GM19099 (cell line): ENCODE measurements around the gene MARCHF9.

Experiments
- POLR2A ChIP-seq: IDR thresholded peaks from 3 replicates; pipeline ENCODE4 v1.6.1; 2011; ENCODE audit warnings: low read depth; ENCODE audit not compliant: insufficient read length; ENCODE audit errors: extremely low read depth

MARCHF9 gene

DNA sequence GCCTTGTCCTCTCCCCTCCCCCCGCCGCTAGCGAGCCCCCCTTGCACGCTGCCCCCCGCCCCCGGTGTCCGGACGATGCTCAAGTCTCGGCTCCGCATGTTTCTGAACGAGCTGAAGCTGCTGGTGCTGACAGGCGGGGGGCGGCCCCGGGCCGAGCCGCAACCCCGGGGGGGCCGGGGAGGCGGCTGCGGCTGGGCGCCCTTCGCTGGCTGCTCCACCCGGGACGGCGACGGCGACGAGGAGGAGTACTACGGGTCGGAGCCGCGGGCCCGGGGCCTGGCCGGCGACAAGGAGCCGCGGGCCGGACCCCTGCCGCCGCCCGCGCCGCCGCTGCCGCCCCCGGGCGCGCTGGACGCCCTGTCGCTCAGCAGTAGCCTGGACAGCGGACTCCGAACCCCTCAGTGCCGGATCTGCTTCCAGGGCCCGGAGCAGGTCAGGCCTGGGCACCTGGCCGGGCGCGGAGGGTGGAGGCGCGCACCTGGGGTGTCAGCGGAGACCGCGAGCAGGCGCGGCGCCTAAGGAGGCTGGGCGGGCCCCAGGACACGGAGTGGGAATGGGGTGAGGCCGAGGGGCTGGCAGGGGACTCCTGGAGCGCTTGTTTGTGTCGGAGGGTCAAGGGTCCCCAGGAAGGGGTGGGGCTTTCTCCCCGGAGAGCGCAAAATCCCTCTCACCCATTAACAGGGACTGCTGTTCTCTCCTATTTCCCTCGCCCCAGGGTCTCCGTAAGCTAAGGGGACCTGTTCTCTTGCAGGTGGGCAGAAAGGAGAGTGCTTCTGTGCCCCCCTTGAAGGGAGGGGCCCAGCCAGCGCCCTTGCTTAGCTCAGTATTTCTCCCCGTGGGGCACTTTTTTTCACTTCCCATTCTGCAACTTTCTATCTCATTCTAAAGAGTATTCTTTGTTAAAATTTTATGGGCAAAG, 810 bp downstream of the MARCHF9 start:
- no peak for TF ChIP-seq POLR2A

GRCh38 chr12:57756406-57757341, 1.8 kb downstream of the MARCHF9 start:
- no peak for TF ChIP-seq POLR2A

DNA sequence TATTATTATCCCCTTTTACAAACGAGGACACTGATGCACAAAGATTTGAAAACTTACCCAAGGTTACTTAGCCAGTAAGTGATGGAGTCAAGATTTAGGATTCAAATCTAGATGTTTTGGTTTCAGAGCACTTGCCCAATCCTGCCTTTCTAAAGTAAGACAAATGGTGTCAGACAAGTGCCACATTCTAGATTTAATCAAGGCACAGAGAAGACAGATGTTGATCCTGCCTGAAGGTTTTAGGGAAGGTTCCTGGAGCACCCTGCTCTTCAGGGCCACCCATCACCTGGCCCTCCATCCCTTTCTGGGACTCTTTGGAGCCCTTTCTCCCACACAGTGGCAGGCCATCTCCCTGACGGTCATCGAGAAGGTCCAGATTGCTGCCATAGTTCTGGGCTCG, 2.9 kb downstream of the MARCHF9 start:
- TF ChIP-seq POLR2A, result no peak

- TF ChIP-seq POLR2A, result no peak
These were observed 3.9 kb downstream of the MARCHF9 start for GRCh38 chr12:57758552-57759359.

- TF ChIP-seq POLR2A, result no peak
These were observed 4.6 kb downstream of the MARCHF9 start for GRCh38 chr12:57759360-57759980.

- no peak for TF ChIP-seq POLR2A
These were observed 5.6 kb downstream of the MARCHF9 start for GRCh38 chr12:57760347-57760982.

DNA sequence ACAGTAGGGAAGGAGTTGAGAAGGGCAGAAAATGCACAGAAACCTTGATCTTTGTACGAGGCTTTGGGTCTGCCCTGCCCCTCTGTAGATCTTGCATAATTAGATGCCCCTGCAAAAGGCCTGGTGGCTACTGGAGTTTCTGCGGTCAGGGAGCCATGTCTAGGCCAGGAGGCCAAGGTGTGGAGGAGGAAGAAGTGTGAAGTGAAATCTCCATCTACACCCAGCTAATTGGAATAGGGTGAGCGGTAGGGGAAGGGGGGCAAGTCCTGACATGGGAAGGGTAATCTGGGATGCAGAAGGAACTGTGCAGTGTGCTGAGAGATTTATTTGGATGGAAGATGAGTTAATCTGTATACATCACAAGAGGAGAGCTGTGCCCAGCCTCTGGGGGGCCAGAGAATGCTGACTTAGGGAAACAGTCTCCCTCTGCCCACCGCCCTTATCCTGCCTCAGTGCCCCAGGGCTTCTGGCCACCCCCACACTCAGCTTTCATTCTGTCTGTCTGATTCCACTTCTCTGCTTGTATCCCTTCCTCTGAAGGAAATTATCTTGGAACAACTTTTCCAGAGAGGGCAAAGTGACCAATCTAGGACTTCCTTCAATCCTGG, 6.6 kb downstream of the MARCHF9 start:
- no peak for TF ChIP-seq POLR2A

DNA sequence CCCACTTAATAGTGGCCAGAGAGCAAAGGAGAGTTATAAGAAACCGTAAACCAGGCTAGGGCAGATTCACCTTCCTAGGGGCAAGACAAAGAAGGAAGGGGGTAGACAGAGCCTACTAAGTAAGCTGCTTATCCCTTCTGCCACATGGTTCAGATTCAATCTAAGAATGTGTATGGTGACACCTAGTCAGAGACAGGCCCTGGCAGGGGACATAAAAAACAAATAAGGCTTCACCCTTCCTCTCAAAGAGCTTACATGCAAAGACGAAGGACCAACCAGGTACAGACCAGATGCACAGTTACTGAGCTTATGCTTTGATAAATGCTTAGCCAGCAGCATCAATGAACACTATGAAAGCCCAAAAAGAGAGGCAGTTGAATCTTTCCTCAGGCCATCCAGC, 7.6 kb downstream of the MARCHF9 start:
- TF ChIP-seq POLR2A, result no peak

- TF ChIP-seq POLR2A, result no peak
These were observed 9.2 kb downstream of the MARCHF9 start for GRCh38 chr12:57763881-57764661.

DNA sequence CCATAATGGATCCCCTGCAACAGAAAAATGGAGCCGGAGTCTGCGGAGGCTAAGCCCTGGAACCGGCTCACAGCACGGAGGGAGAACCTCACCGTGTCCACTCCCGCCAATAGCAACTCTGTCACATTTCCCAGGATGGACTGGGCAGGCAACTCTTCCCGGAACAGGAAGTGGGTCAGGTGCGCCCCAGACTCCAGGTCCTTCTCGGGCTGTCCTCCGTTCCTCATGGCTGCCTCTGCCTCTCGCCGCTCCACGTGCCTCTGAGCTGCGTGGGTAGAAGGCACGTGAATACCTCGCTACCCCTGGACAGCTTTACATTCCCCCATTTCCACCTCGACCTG, 9.7 kb downstream of the MARCHF9 start:
- no peak for TF ChIP-seq POLR2A

DNA sequence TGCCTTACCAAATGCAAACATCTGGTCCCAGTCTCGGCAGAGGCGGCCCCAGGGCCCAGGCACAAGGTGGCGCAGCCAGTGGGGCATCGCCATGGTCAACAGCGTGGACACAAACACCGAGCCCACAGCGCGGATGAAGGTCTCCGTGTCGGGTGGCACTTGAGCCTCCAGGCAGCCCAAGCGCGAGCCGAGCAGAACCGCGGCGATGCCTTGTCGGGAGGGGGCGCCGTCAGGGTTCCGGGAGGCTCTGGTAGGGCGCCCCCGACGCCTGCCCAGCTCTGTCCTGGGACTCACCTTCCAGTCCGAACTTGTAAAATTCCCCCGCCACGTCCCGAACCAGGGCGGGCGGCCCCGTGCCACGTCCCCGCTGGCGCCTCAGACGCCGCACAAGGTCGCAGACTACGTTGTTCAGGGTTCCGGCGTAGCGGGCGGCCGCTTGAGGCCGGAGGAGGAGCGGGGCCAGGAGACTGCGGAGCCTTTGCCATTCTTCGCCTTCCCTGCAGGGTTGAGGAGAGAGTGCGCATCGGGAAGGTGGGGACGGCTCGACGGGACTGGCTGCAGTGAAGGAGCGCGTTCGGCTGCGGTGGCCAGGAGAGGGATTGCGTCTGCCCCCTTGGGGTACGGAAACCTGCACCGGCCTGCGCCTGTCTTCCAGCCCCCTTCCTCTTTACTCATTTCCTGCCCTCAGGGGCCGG, 10.2 kb downstream of the MARCHF9 start:
- no peak for TF ChIP-seq POLR2A

- no peak for TF ChIP-seq POLR2A
These were observed 11.0 kb downstream of the MARCHF9 start for GRCh38 chr12:57765698-57766463.
